HG02763 (cell line): Measurements from ENCODE around the gene IGSF3.

ENCODE experiments used
- ATAC-seq: cut with Tn5 transposase; IDR thresholded peaks from one replicate; pipeline ENCODE4 v1.9.1; 2021; ENCODE audit warnings: mild to moderate bottlenecking, moderate library complexity; ENCODE audit not compliant: unreplicated experiment

The IGSF3 gene

DNA sequence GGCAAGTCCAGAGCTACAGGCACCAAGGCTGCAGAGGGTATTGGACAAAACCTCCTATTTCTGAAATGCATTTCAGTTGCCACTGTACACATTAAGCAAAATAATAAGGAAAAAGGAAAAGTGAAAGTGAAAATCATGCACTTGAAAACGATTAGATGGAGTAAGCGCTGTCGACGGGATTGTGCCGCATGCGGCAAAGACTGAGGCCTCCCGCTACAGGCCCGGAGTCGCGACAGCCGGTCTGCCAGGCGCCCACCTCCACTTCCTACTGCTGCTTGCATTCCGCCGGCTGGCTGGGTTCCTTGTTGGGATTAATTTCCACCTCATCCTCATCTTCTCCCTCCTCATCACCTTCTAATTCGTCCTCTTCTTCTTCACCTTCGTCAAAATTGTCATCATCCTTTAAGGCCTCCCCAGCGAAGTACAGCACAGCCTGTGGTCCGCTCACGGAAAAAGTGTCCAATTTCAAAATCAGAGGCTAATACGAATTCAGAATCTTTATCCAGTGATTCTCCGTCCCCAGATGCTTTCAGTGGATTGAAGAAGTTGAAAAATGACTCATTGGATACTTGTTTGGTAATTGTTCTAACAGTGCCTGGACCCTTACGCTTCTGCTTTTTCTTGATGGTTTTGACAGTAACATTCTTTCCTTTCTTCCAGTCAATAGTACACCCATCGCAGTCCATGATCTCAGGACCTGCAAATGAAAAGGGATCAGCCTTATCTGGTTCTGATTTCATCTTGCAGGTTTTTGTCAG is 134.7 kb downstream of the IGSF3 start:
- ATAC-seq = no peak

DNA sequence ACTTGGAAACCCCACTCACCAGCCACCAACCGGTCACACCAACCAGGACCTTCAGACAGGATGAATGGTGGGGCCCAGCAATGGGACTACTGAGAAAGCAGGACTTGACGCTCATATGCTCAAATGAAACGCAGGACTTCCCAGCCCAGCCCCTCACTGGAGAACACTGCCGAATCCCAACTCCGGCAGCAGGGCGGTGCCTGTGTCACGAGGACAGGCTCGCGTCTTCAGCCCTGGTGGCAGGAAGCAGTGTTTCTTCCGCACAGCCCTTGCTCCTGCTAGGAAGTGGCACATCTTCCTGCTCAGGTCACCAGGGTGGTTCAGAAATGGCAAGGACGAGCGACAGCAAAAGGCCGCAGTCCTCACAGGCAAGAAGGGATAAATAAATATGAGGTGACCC is 135.6 kb downstream of the IGSF3 start:
- no peak for ATAC-seq

DNA sequence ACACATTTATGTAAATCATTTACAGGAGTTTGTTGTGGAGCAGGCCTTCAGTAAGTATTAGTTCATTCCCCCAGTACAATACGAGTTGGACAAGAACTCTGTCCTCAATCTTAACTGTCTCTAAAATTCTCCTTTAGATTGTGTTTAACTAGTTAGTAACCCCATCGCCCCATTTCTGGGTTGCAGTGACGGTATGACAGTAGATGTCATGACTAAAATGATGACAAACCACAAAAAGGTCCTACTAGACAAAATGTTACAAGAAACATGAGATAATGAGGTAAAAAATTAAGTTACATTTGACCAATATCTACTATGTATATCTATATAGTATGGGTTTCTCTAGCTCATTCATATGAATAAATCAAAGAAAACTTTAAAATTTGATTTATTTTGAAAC is 137.9 kb downstream of the IGSF3 start:
- ATAC-seq = no peak

DNA sequence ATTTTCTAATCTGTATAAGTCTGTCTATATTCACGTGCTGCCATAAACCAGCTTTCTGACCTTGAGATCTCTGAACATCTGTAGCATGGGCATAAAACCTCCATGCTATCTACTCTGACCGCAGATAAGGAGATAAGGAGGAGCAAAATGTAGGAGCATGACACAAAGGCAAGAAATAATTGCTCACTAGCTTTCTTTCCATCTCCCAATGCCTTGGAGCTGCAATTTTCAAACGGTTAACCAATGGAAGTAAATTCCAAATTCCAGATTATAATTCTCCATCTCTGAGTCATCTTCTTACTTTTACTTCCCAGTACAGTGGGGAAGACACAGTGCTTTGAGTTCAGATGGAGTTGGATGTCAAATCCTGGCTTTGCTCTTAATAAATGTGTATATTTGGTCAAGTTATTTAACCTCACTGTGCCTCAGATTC is 138.3 kb downstream of the IGSF3 start:
- ATAC-seq = no peak

DNA sequence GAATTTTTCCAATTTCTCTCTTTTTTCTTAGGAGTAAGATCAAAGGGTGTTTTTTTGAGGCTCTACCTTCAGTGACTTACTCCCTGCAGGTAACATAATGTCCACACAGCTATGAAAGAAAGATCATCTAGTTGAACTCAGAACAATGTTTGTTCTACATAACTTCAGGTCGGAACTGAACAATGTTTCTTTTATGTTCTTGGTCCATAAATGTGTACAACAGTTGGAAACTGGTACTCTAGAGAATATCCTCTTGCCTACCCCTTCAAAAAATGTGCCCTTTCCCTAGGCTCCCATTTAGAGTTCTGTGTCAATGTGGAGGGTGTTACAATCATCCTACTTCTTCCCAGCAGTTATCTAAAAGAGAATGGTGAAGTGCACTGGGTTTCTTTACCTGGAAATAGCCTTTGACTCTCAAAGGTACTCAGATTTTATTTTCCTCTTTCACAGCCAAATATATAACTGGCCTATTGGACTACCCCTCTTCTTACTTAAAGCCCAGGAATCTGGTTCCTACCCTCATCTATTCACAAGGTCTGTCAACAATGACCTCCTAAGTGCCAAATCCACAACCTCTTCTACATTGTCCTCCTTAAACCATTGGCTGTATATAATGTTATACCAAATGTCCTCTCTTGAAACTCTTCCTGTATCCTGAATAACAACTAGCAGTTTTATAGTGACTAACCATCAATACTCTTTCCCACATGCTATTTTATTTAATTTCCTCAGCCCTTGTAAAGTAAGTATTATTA is 139.0 kb downstream of the IGSF3 start:
- ATAC-seq = no peak

DNA sequence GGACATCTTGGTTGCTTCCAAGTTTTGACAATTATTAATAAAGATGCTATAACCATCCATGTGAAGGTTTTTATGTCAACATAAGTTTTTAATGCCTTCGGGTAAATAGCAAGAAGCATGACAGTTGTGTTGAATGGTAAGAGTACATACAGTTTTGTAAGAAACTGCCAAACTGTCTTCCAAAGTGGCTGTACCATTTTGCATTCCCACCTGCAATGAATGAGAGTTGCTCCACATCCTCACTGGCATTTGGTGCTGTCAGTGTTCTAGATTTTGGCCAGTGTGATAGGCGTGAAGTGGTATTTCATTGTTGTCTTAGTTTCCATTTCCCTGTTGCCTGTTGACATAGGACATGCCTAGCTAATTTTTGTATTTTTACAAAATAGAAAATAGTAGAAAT is 142.1 kb downstream of the IGSF3 start:
- no peak for ATAC-seq
